Left forelimb (tissue), 1 donor: ENCODE measurements around the gene ASPG.

ENCODE experiments used
- DNase-seq: peaks from one replicate; pipeline ENCODE4 v3.0.0-alpha.2; 2018; ENCODE audit warnings: low spot score

The ASPG gene

GRCh38 chr14:104116756-104117340 lies 31.3 kb downstream of the ASPG start:
- peak; percentile 46 for DNase-seq

GRCh38 chr14:104117341-104118005 lies 32.0 kb downstream of the ASPG start:
- DNase-seq: peak; percentile 38

- no peak for DNase-seq
Measured at GRCh38 chr14:104118006-104118844, 32.7 kb downstream of the ASPG start.

GRCh38 chr14:104119119-104119487 lies 33.6 kb downstream of the ASPG start:
- DNase-seq: no peak

- DNase-seq: peak; percentile 45
Measured at GRCh38 chr14:104119488-104120251, 34.2 kb downstream of the ASPG start.

- peak; percentile 42 for DNase-seq
Measured at GRCh38 chr14:104120281-104120741, 34.8 kb downstream of the ASPG start.

GRCh38 chr14:104121142-104121541 lies 35.6 kb downstream of the ASPG start:
- DNase-seq: no peak

- DNase-seq: no peak
Measured at GRCh38 chr14:104123879-104124278, 38.4 kb downstream of the ASPG start.

- no peak for DNase-seq
Measured at GRCh38 chr14:104125011-104125410, 39.5 kb downstream of the ASPG start.

- no peak for DNase-seq
Measured at GRCh38 chr14:104126753-104127152, 41.3 kb downstream of the ASPG start.

GRCh38 chr14:104128981-104129380 lies 43.5 kb downstream of the ASPG start:
- no peak for DNase-seq

GRCh38 chr14:104129556-104129955 lies 44.1 kb downstream of the ASPG start:
- DNase-seq: no peak

- peak; percentile 61 for DNase-seq
Measured at GRCh38 chr14:104130974-104131651, 45.6 kb downstream of the ASPG start.

GRCh38 chr14:104131968-104132732 lies 46.6 kb downstream of the ASPG start:
- DNase-seq: no peak

GRCh38 chr14:104132981-104133380 lies 47.5 kb downstream of the ASPG start:
- DNase-seq: peak; percentile 64

GRCh38 chr14:104133496-104133895 lies 48.0 kb downstream of the ASPG start:
- peak; percentile 34 for DNase-seq

- peak; percentile 45 for DNase-seq
Measured at GRCh38 chr14:104134061-104134965, 48.8 kb downstream of the ASPG start.

- DNase-seq: peak; percentile 59
Measured at GRCh38 chr14:104135121-104135903, 49.8 kb downstream of the ASPG start.

- DNase-seq: peak; percentile 60
Measured at GRCh38 chr14:104135904-104136471, 50.5 kb downstream of the ASPG start.
